ENCODE data around the gene AK8.

DNA sequence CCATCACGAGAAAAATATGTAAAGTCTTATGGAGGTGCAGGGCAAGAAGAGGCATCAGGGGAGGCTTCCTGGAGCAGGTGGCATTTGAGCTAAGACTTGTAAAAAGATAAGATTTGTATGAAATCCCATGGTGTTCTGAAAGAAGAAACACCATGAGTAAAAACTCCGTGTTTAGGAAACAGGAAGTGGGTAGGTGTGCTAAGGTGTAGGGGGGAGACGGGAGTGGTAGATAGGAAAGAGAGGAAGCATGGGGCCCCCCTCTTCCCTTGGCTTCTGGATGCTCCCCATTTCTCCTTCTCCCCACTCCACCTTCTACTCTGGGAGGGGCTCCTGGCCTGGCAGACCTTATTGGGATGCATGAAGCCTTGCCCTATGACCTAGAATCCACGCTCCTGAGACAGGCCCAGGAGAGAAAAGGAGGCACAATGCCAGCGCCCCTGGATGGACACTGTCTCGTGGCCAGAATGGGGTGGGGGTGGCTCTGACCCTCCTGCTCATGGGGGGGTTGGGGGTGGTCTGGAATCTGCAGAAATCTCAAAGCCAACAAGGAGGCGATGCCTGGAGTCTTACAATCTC is 104.2 kb downstream of the AK8 start:
- TF ChIP-seq POLR2A (IDR thresholded peaks at IDR 0.05) (no peak), EP300 (IDR thresholded peaks at IDR 0.05) (no peak), POLR2AphosphoS5 (IDR thresholded peaks at IDR 0.05) (no peak)
- TF ChIP-seq, protein P1, sequence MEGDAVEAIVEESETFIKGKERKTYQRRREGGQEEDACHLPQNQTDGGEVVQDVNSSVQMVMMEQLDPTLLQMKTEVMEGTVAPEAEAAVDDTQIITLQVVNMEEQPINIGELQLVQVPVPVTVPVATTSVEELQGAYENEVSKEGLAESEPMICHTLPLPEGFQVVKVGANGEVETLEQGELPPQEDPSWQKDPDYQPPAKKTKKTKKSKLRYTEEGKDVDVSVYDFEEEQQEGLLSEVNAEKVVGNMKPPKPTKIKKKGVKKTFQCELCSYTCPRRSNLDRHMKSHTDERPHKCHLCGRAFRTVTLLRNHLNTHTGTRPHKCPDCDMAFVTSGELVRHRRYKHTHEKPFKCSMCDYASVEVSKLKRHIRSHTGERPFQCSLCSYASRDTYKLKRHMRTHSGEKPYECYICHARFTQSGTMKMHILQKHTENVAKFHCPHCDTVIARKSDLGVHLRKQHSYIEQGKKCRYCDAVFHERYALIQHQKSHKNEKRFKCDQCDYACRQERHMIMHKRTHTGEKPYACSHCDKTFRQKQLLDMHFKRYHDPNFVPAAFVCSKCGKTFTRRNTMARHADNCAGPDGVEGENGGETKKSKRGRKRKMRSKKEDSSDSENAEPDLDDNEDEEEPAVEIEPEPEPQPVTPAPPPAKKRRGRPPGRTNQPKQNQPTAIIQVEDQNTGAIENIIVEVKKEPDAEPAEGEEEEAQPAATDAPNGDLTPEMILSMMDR (IDR thresholded peaks at IDR 0.05), result no peak
